G401.6 (cell line): ENCODE results near the gene CSNK1D.
"Not testable (repeated sequence)": the region's sequence is repeated elsewhere in the genome, so short reads cannot be mapped to it uniquely, and the experiment has no call there.

ENCODE experiments used
- FAIRE-seq: peaks from 2 replicates; lab custom pipeline; 2012; peaks lifted over from hg19 to GRCh38; lab: Jason Lieb, UNC

Gene CSNK1D

GRCh38 chr17:82272495-82273326 lies 789 bp downstream of the CSNK1D start:
- FAIRE-seq = no peak

- FAIRE-seq = no peak
Measured at GRCh38 chr17:82271401-82271800, 2.1 kb downstream of the CSNK1D start.

GRCh38 chr17:82270651-82271050 lies 2.8 kb downstream of the CSNK1D start:
- FAIRE-seq = no peak

GRCh38 chr17:82269882-82270500 lies 3.5 kb downstream of the CSNK1D start:
- no peak for FAIRE-seq

- FAIRE-seq = no peak
Measured at GRCh38 chr17:82269138-82269881, 4.2 kb downstream of the CSNK1D start.

- no peak for FAIRE-seq
Measured at GRCh38 chr17:82267575-82268379, 5.7 kb downstream of the CSNK1D start.

GRCh38 chr17:82266142-82266541 lies 7.4 kb downstream of the CSNK1D start:
- no peak for FAIRE-seq

- FAIRE-seq = no peak
Measured at GRCh38 chr17:82263641-82264040, 9.9 kb downstream of the CSNK1D start.

- no peak for FAIRE-seq
Measured at GRCh38 chr17:82262344-82262743, 11.2 kb downstream of the CSNK1D start.

GRCh38 chr17:82259972-82260961 lies 13.2 kb downstream of the CSNK1D start:
- FAIRE-seq = not testable (repeated sequence)

- no peak for FAIRE-seq
Measured at GRCh38 chr17:82258555-82258954, 14.9 kb downstream of the CSNK1D start.

- no peak for FAIRE-seq
Measured at GRCh38 chr17:82257473-82257872, 16.0 kb downstream of the CSNK1D start.

- no peak for FAIRE-seq
Measured at GRCh38 chr17:82256242-82256885, 17.1 kb downstream of the CSNK1D start.

GRCh38 chr17:82255402-82255972 lies 18.0 kb downstream of the CSNK1D start:
- FAIRE-seq = no peak

GRCh38 chr17:82254746-82255145 lies 18.8 kb downstream of the CSNK1D start:
- FAIRE-seq = not testable (repeated sequence)

- not testable (repeated sequence) for FAIRE-seq
Measured at GRCh38 chr17:82254096-82254495, 19.4 kb downstream of the CSNK1D start.

GRCh38 chr17:82253179-82253544 lies 20.3 kb downstream of the CSNK1D start:
- no peak for FAIRE-seq

- FAIRE-seq = no peak
Measured at GRCh38 chr17:82252511-82253178, 20.9 kb downstream of the CSNK1D start.

- no peak for FAIRE-seq
Measured at GRCh38 chr17:82250868-82251500, 22.5 kb downstream of the CSNK1D start.
